Measurements from ENCODE around the gene MRPL20.
"Not testable (repeated sequence)": the region's sequence is repeated elsewhere in the genome, so short reads cannot be mapped to it uniquely, and the experiment has no call there.

MRPL20 gene

DNA sequence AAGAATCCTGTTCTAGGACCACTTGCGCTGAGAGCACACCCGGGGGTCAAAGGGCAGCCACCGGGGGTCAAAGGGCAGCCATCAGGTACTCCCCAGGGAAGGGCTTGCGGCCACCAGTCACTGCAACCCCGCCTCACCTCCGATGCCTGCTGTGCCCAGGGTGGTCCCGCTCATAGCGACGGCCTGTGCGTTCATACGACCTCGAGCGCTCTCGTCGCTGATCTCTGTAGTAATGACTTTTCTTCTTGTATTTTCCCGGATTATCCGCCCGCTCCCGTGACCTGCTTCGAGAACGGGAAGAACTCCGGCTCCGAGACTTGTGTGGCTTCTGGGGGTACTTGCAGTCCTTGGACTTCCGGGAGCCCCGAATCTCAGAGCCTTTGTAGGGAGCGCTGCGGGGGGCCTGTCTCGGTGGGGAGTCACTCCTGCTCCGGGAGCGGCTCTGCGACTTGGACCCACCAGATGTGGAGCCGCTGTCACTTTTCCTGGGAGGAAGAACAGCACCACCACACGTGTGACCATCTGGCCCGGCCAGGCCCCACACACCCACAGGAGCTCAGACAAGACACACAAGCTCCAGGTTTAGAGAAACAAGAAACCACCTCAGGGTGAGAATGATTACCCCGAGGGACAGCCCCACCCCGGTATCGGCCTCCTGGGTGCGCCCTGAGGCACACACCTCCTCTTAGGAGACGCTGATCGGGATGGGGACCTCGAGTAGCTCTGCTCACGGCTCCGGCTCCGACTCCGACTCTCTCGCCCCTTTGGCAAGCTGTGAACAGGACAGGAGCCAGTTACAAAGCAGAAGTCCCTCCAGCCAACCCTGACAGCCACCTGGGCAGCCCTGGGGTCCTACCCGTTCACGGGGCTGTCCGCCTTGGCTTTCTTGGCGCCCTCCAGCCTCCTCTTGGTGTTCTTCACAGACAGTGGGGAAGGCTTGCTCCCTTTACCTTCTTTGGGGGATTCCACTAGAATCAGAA, 19.7 kb downstream of the MRPL20 start:
- H3K36me3 ChIP-seq (ENCODE audit: control insufficient read depth, insufficient read depth, low read length), result no peaks in the 10 kb centered on the region
- TF ChIP-seq, protein P1, sequence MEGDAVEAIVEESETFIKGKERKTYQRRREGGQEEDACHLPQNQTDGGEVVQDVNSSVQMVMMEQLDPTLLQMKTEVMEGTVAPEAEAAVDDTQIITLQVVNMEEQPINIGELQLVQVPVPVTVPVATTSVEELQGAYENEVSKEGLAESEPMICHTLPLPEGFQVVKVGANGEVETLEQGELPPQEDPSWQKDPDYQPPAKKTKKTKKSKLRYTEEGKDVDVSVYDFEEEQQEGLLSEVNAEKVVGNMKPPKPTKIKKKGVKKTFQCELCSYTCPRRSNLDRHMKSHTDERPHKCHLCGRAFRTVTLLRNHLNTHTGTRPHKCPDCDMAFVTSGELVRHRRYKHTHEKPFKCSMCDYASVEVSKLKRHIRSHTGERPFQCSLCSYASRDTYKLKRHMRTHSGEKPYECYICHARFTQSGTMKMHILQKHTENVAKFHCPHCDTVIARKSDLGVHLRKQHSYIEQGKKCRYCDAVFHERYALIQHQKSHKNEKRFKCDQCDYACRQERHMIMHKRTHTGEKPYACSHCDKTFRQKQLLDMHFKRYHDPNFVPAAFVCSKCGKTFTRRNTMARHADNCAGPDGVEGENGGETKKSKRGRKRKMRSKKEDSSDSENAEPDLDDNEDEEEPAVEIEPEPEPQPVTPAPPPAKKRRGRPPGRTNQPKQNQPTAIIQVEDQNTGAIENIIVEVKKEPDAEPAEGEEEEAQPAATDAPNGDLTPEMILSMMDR (IDR thresholded peaks at IDR 0.05), result no peak

DNA sequence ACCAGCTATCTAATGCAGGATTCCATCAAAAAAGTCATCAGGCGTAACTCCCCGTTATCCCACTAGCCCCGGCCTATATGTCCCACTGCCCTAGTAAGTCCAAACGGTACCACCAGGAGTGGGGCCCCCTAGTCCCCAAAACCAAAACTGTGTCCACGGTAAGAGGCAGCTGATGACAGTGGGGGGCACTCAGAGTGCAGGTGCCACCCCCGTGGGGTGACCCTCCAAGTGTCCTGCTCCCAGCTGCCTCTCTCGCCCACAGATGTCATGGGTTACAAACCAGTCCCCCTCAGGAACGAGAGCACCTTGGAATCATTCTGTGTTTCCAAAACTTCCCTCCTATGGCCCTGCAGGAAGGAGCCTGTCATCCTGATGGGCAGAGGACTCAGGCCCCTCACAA, 21.2 kb downstream of the MRPL20 start:
- Histone ChIP-seq H3K36me3 (ENCODE audit: control insufficient read depth, insufficient read depth, low read length) (no peaks in the 10 kb centered on the region), H3K9me3 (ENCODE audit: control insufficient read depth, low read length) (no peaks in the 10 kb centered on the region), H3K27ac (no peak overlapping the region), H3K9ac (no peak overlapping the region), H3K4me1 (no peaks in the 10 kb centered on the region), H3K4me3 (ENCODE audit: low read depth, low read length) (no peak overlapping the region), H3K79me2 (peaks cover 4% of the 10 kb centered on the region), H3K4me2 (ENCODE audit: low read length) (no peak overlapping the region), H2AFZ (no peak overlapping the region), H3K27me3 (ENCODE audit: control insufficient read depth, insufficient read depth, low read length) (no peaks in the 10 kb centered on the region)
- TF ChIP-seq, protein P1 (IDR thresholded peaks at IDR 0.05), result no peak

More for the DNA sequence above, 19.7 kb downstream of the MRPL20 start:
- Histone ChIP-seq H2AFZ (no peak overlapping the region), H3K9ac (no peak overlapping the region), H3K4me3 (ENCODE audit: low read depth, low read length) (no peak overlapping the region), H3K27ac (no peak overlapping the region), H3K4me2 (ENCODE audit: low read length) (no peak overlapping the region), H3K4me1 (no peaks in the 10 kb centered on the region), H3K9me3 (ENCODE audit: control insufficient read depth, low read length) (no peaks in the 10 kb centered on the region), H3K79me2 (peaks cover 4% of the 10 kb centered on the region), H3K27me3 (ENCODE audit: control insufficient read depth, insufficient read depth, low read length) (no peaks in the 10 kb centered on the region)

DNA sequence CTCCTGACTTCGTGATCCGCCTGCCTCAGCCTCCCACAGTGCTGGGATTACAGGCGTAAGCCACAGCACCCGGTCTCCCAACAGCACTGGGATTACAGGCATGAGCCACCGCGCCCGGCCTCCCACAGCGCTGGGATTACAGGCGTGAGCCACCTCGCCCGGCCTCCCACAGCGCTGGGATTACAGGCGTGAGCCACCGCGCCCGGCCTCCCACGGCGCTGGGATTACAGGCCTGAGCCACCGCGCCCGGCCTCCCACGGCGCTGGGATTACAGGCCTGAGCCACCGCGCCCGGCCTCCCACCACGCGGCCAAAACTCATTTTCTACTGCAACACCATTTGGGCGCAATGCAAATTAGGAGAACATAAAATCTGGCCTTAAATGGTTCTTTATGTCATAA, 21.8 kb downstream of the MRPL20 start:
- not testable (repeated sequence) for H3K79me2 ChIP-seq; H3K4me3 ChIP-seq (ENCODE audit: low read depth, low read length); H3K27me3 ChIP-seq (ENCODE audit: control insufficient read depth, insufficient read depth, low read length); H3K4me1 ChIP-seq; H3K9me3 ChIP-seq (ENCODE audit: control insufficient read depth, low read length); H3K9ac ChIP-seq; H3K36me3 ChIP-seq (ENCODE audit: control insufficient read depth, insufficient read depth, low read length); H3K27ac ChIP-seq; H3K4me2 ChIP-seq (ENCODE audit: low read length); H2AFZ ChIP-seq

DNA sequence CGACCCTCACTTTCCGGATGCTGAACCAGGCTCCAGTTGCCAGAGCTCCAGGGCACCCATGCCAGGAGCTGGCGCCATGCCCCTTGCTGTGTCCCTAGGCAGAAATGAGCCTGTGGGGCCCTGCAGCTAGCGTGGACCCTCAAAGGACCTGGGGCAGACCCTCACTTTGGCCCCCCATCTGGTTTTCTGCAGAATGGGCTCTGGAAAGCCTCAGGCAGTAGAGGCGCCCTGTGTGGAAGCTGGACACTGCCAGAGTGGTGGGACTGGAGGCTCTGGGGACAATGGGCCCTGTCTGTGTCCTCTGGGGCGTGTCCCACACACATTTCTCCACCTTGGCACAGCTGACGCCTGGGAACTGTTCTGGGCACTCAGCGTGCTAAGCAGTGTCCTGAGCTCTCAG, 25.8 kb downstream of the MRPL20 start:
- Histone ChIP-seq H3K9ac (no peak overlapping the region), H3K9me3 (ENCODE audit: control insufficient read depth, low read length) (no peaks in the 10 kb centered on the region), H2AFZ (no peak overlapping the region), H3K4me3 (ENCODE audit: low read depth, low read length) (no peak overlapping the region), H3K27me3 (ENCODE audit: control insufficient read depth, insufficient read depth, low read length) (no peaks in the 10 kb centered on the region), H3K4me2 (ENCODE audit: low read length) (no peak overlapping the region), H3K27ac (no peak overlapping the region), H3K36me3 (ENCODE audit: control insufficient read depth, insufficient read depth, low read length) (no peaks in the 10 kb centered on the region), H3K79me2 (no peaks in the 10 kb centered on the region), H3K4me1 (no peaks in the 10 kb centered on the region)
- TF ChIP-seq, protein P1 (IDR thresholded peaks at IDR 0.05), result no peak

DNA sequence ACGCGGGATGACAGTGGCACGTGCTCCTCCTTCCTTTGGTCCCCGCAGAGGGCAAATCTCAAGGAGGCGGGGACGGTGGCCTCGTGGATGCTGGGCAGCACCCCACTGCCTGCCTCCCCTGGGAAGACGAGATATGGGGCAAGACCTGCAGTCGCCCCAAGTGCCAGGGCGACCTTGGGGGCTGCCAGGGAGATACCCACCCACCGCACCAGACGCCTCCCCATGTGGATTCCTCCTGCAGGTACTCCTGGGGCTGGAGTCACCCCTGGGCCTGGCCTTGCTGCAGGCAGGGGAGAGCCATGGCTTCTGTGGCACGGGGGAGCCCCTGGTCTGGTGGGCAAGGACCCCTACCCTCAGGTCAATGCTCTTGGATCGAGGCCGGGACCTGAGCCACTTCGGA, 26.2 kb downstream of the MRPL20 start:
- H3K79me2 ChIP-seq, result no peaks in the 10 kb centered on the region
- no peak overlapping the region for H3K9ac ChIP-seq
- no peaks in the 10 kb centered on the region for H3K36me3 ChIP-seq (ENCODE audit: control insufficient read depth, insufficient read depth, low read length)
- H3K4me1 ChIP-seq, result no peaks in the 10 kb centered on the region
- no peak overlapping the region for H3K4me2 ChIP-seq (ENCODE audit: low read length)
- TF ChIP-seq, protein P1 (IDR thresholded peaks at IDR 0.05), result no peak
- H3K9me3 ChIP-seq (ENCODE audit: control insufficient read depth, low read length), result no peaks in the 10 kb centered on the region
- H2AFZ ChIP-seq, result no peak overlapping the region
- H3K27ac ChIP-seq, result no peak overlapping the region
- no peaks in the 10 kb centered on the region for H3K27me3 ChIP-seq (ENCODE audit: control insufficient read depth, insufficient read depth, low read length)
- no peak overlapping the region for H3K4me3 ChIP-seq (ENCODE audit: low read depth, low read length)
